VCaP (cell line): ENCODE data around the gene ZFYVE21.
A peak's percentile ranks its signal among the peaks of the same experiment; 100 is the strongest.

Source experiments
- H3K27ac ChIP-seq: fragments of 450-650 bp; 2 replicates; pipeline ENCODE4 v1.5.1; 2017
- CTCF ChIP-seq: fragments of 450-650 bp; conservative IDR thresholded peaks from 2 replicates; pipeline ENCODE4 v1.5.1; 2017; ENCODE audit warnings: mild to moderate bottlenecking, moderate library complexity

Gene ZFYVE21

GRCh38 chr14:103679351-103679750, 36.3 kb upstream of the ZFYVE21 start:
- peak; percentile 72 for TF ChIP-seq CTCF
- no peak overlapping the region for H3K27ac ChIP-seq

- no peak overlapping the region for H3K27ac ChIP-seq
- TF ChIP-seq CTCF: no peak
These were observed 34.9 kb upstream of the ZFYVE21 start for GRCh38 chr14:103680491-103681231.

- TF ChIP-seq CTCF: no peak
- no peak overlapping the region for H3K27ac ChIP-seq
These were observed 32.5 kb upstream of the ZFYVE21 start for GRCh38 chr14:103683139-103683538.

DNA sequence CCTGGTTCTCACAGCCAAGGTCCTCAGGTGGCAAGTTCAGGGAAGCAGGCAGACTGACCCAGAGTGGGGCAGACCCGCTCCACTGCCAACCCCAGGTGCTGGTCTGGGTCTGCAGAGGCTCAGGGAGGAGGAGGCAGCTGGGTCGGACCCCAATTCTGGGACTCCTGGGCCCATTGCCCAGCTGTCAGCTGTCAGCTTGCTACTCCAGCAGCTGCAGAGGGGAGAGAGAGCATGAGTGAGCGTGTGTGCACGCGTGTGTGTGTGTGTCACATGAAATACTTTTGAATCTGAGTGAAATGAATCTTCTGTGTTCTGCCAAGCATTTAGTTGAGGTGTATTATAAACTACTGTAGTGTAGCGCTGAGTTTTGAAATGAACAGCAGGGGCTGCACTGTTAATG, 31.1 kb upstream of the ZFYVE21 start:
- H3K27ac ChIP-seq: no peak overlapping the region

DNA sequence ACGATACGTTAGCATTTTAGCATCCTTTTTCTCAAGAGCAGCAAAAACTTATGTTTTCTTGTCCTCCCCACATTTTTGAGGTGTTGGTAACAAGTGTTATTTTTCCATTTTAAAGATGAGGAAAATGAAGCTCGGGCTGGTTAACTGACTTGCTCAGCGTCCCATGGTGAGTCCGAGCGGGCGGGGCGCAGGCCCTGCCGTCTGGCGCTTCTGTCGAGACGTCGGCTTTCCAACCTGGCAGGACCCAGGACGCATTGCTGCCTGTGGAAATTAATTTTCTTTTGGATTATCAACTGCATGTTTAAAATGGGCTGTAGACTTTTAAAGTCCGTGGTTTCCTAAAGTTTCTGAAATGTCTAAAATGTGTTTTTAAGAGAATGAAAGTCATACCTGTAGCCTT, 30.7 kb upstream of the ZFYVE21 start:
- TF ChIP-seq CTCF: no peak

More for the DNA sequence above, 31.1 kb upstream of the ZFYVE21 start:
- no peak for TF ChIP-seq CTCF

GRCh38 chr14:103685276-103686211, 30.1 kb upstream of the ZFYVE21 start:
- no peak overlapping the region for H3K27ac ChIP-seq
- TF ChIP-seq CTCF: no peak

More for the DNA sequence above, 30.7 kb upstream of the ZFYVE21 start:
- H3K27ac ChIP-seq: no peak overlapping the region

DNA sequence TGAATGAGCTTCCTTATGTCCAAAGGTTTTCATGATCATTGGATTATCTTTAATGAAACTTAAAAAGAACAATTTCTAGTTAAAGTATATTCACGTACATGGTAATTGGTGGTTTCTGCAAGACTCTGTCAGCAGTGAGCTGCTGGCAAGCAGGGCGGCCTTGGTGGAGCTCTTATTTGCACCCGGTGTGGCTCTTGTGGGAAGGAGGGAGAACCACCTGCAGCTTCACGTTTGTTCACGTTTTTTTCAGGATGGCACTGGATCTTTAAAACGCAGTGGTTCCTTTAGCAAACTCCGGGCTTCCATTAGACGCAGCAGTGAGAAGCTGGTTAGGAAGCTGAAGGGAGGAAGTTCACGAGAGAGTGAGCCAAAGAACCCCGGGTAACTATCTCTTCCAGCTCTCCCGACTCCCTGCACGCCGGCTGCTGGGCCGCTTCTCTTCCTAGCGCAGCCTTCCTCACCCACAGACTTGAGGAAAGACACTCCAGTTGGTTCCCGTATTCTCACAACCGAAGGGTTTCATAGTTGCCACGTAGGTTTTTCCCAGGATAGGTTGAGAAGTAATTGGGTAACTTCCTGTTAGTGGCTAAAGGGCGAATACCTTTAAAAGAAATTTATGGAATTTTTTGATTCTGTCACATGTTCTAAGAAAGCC, 28.7 kb upstream of the ZFYVE21 start:
- H3K27ac ChIP-seq: no peak overlapping the region
- no peak for TF ChIP-seq CTCF
